ENCODE measurements around the gene IMPDH2.

The IMPDH2 gene

GRCh38 chr3:48997714-48998637, 31.2 kb downstream of the IMPDH2 start:
- DNase-seq (ENCODE audit: low read depth) = no peak
- no peak for TF ChIP-seq CTCF (IDR thresholded peaks at IDR 0.05; ENCODE audit: low read depth, low read length, missing control alignments)
- H3K4me3 ChIP-seq (ENCODE audit: low read depth, low read length) = no peak overlapping the region

- no peak overlapping the region for H3K4me3 ChIP-seq (ENCODE audit: low read depth, low read length)
- no peak for TF ChIP-seq CTCF (IDR thresholded peaks at IDR 0.05; ENCODE audit: low read depth, low read length, missing control alignments)
- no peak for DNase-seq (ENCODE audit: low read depth)
Measured at GRCh38 chr3:48997102-48997635, 32.0 kb downstream of the IMPDH2 start.

GRCh38 chr3:48996640-48997039, 32.6 kb downstream of the IMPDH2 start:
- no peak for TF ChIP-seq CTCF (IDR thresholded peaks at IDR 0.05; ENCODE audit: low read depth, low read length, missing control alignments)
- no peak for DNase-seq (ENCODE audit: low read depth)
- H3K4me3 ChIP-seq (ENCODE audit: low read depth, low read length) = no peak overlapping the region

GRCh38 chr3:48993834-48994233, 35.4 kb downstream of the IMPDH2 start:
- no peak for TF ChIP-seq CTCF (IDR thresholded peaks at IDR 0.05; ENCODE audit: low read depth, low read length, missing control alignments)
- no peak overlapping the region for H3K4me3 ChIP-seq (ENCODE audit: low read depth, low read length)
- no peak for DNase-seq (ENCODE audit: low read depth)

- H3K4me3 ChIP-seq (ENCODE audit: low read depth, low read length) = no peak overlapping the region; the same call in 1 of the 2 replicates
- no peak for TF ChIP-seq CTCF (IDR thresholded peaks at IDR 0.05; ENCODE audit: low read depth, low read length, missing control alignments)
- DNase-seq (ENCODE audit: low read depth) = no peak
Measured at GRCh38 chr3:48991851-48992545, 37.2 kb downstream of the IMPDH2 start.

GRCh38 chr3:48990636-48991469, 38.3 kb downstream of the IMPDH2 start:
- DNase-seq (ENCODE audit: low read depth) = no peak
- TF ChIP-seq CTCF (IDR thresholded peaks at IDR 0.05; ENCODE audit: low read depth, low read length, missing control alignments) = no peak

More at GRCh38 chr3:48990636-48991469, 38.3 kb downstream of the IMPDH2 start:
- peak overlapping the region; percentile 94 for H3K4me3 ChIP-seq (ENCODE audit: low read depth, low read length)
